ENCODE results near the gene KSR1.

GRCh38 chr17:27480699-27481098 lies 24.5 kb downstream of the KSR1 start:
- TF ChIP-seq CTCF (IDR thresholded peaks at IDR 0.05) (no peak), POLR2A (IDR thresholded peaks at IDR 0.05) (no peak)
